GM21526 (cell line): ENCODE results near the gene SNX6.
"Not testable (repeated sequence)": the region's sequence is repeated elsewhere in the genome, so short reads cannot be mapped to it uniquely, and the experiment has no call there.

Experiments used
- ATAC-seq: cut with Tn5 transposase; IDR thresholded peaks from one replicate; pipeline ENCODE4 v1.9.1; 2021; ENCODE audit warnings: moderate library complexity; ENCODE audit not compliant: unreplicated experiment, low FRiP score

The SNX6 gene

GRCh38 chr14:34536951-34537676, 92.8 kb downstream of the SNX6 start:
- ATAC-seq: no peak

DNA sequence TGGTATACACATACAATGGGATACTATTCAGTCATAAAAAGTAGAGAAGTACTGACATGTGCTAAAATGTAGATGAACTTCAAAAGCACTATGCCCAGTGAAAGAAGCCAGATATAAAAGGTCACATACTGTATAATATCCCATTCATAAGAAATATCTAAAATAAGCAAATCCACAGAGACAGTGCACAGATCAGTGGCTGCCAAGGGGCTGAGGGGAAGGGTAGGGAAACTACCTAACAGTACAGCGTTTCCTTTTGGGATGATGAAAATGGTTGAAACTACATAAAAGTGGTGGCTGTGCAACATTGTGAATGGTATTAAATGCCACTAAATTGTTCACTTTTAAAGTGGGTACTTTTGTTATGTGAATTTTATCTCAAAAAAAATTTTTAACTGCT, 102.4 kb downstream of the SNX6 start:
- ATAC-seq: no peak

DNA sequence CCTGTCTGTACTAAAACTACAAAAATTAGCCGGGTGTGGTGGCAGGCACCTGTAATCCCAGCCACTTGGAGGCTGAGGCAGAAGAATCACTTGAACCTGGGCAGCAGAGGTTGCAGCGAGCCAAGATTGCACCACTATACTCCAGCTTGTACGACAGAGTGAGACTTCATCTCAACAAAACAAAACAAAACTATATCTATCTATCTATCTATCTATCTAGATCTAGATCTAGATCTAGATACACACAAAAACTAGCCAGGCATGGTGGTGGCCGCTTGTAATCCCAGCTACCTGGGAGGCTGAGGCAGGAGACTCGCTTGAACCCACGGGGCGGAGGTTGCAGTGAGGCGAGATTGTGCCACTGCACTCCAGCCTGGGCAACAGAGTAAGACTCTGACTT, 105.7 kb downstream of the SNX6 start:
- ATAC-seq: not testable (repeated sequence)

DNA sequence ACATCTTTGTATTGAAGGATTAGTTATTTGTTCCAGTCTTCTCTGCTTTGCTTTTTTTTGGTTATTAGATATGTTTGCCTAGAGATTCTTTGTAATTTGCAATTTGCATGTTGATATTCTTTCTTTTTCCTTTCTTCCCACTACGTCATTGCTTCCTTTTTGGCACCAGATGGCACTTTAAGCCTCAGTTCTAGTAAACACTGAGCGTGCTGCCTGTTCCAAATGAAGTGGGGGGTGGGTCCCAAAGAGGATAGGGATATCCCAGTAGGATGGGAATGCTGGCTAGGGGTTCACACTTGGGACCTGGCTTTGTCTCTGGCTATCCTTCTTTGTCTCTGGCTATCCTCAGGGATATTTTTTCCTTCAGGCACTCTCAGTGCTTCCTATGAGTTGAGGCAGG, 107.5 kb downstream of the SNX6 start:
- ATAC-seq: no peak

GRCh38 chr14:34521071-34521470, 108.9 kb downstream of the SNX6 start:
- ATAC-seq: not testable (repeated sequence)

DNA sequence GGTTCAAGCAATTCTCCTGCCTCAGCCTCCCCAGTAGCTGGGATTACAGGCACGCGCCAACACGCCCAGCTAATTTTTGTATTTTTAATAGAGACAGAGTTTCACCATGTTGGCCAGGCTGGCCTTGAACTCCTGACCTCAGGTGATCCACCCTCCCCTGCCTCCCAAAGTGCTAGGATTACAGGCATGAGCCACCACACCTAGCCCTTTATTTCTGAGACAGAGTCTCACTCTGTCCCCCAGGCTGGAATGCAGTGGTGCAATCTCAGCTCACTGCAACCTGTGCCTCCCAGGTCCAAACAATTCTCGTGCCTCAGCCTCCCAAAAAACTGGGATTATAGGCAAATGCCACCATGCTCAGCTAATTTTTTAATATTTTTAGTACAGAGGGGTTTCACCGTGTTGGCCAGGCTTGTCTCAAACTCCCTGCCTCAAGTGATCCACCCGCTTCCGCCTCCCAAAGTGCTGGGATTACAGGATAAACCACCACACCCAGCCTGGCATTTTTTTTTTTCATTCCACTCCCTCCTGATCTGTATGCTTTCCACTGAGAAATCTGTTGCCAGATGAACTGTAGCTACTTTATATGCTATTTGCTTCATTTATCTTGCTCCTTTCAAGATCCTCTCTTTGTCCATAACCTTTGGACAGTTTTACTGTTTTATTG, 109.5 kb downstream of the SNX6 start:
- not testable (repeated sequence) for ATAC-seq
